ENCODE data around the gene RNF223.

GRCh38 chr1:1047407-1047806 is 26.7 kb downstream of the RNF223 start:
- TF ChIP-seq, protein P1, sequence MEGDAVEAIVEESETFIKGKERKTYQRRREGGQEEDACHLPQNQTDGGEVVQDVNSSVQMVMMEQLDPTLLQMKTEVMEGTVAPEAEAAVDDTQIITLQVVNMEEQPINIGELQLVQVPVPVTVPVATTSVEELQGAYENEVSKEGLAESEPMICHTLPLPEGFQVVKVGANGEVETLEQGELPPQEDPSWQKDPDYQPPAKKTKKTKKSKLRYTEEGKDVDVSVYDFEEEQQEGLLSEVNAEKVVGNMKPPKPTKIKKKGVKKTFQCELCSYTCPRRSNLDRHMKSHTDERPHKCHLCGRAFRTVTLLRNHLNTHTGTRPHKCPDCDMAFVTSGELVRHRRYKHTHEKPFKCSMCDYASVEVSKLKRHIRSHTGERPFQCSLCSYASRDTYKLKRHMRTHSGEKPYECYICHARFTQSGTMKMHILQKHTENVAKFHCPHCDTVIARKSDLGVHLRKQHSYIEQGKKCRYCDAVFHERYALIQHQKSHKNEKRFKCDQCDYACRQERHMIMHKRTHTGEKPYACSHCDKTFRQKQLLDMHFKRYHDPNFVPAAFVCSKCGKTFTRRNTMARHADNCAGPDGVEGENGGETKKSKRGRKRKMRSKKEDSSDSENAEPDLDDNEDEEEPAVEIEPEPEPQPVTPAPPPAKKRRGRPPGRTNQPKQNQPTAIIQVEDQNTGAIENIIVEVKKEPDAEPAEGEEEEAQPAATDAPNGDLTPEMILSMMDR (IDR thresholded peaks at IDR 0.05): no peak
- TF ChIP-seq POLR2A (IDR thresholded peaks at IDR 0.05): no peak
